Stimulated activated CD4-positive, alpha-beta T cell treated with anti-CD3 and anti-CD28 coated beads, Interleukin-4, amount 100 ng/mL, for 48 hours (primary cell): Measurements from ENCODE around the gene RPL41.
"Not testable (repeated sequence)": the region's sequence is repeated elsewhere in the genome, so short reads cannot be mapped to it uniquely, and the experiment has no call there.

Source experiments
- DNase-seq, 2 donors: peaks; one replicate each; pipeline ENCODE4 v3.0.0-alpha.2; 2020; ENCODE audit warnings: low read depth in 2 of 2

The RPL41 gene

GRCh38 chr12:56116267-56117081, at the start of gene RPL41:
TSS of gene RPL41 (plus strand) at chr12:56116633.
- DNase-seq: peak; percentile 88 to 91

- no peak for DNase-seq
Observed at GRCh38 chr12:56071648-56072047, 44.8 kb upstream of the RPL41 start.

- no peak for DNase-seq
Observed at GRCh38 chr12:56074396-56074795, 42.0 kb upstream of the RPL41 start.

GRCh38 chr12:56077966-56078365, 38.5 kb upstream of the RPL41 start:
- not testable (repeated sequence) for DNase-seq

GRCh38 chr12:56078427-56078826, 38.0 kb upstream of the RPL41 start:
- DNase-seq: no peak

- DNase-seq: peak; percentile 45 to 49
Observed at GRCh38 chr12:56078931-56079722, 37.3 kb upstream of the RPL41 start.

GRCh38 chr12:56079723-56080555, 36.5 kb upstream of the RPL41 start, which contains the start of gene ERBB3:
TSS of gene ERBB3 (plus strand) at chr12:56080165. CDS start at chr12:56080301, 136 bp downstream.
- DNase-seq: peak; percentile 45 to 72

- DNase-seq: no peak
Observed at GRCh38 chr12:56080556-56081138, 35.8 kb upstream of the RPL41 start.

- no peak for DNase-seq
Observed at GRCh38 chr12:56081393-56082347, 34.8 kb upstream of the RPL41 start.

- no peak for DNase-seq
Observed at GRCh38 chr12:56082382-56082781, 34.1 kb upstream of the RPL41 start.

- no peak for DNase-seq
Observed at GRCh38 chr12:56082967-56083366, 33.5 kb upstream of the RPL41 start.

GRCh38 chr12:56084958-56085543, 31.4 kb upstream of the RPL41 start:
- DNase-seq: peak in 1 of 2 donors; percentile 25

GRCh38 chr12:56086096-56086495, 30.3 kb upstream of the RPL41 start:
- DNase-seq: no peak

GRCh38 chr12:56086608-56087007, 29.8 kb upstream of the RPL41 start:
- DNase-seq: no peak

GRCh38 chr12:56087220-56087619, 29.2 kb upstream of the RPL41 start:
- no peak for DNase-seq

GRCh38 chr12:56097738-56098137, 18.7 kb upstream of the RPL41 start:
- no peak for DNase-seq

- DNase-seq: no peak
Observed at GRCh38 chr12:56098592-56098991, 17.8 kb upstream of the RPL41 start.

GRCh38 chr12:56099787-56100186, 16.6 kb upstream of the RPL41 start:
- no peak for DNase-seq

GRCh38 chr12:56101045-56101444, 15.4 kb upstream of the RPL41 start:
- no peak for DNase-seq

- no peak for DNase-seq
Observed at GRCh38 chr12:56102683-56103065, 13.8 kb upstream of the RPL41 start.
